Activated CD4-positive, alpha-beta T cell treated with anti-CD3 and anti-CD28 coated beads, Interleukin-2, amount 50 U/mL, for 48 hours (primary cell): ENCODE data around the gene IMPG2.

Source experiments
- DNase-seq, 2 experiments: peaks; one replicate each; pipeline ENCODE4 v3.0.0-alpha.2; 2020

Gene IMPG2

DNA sequence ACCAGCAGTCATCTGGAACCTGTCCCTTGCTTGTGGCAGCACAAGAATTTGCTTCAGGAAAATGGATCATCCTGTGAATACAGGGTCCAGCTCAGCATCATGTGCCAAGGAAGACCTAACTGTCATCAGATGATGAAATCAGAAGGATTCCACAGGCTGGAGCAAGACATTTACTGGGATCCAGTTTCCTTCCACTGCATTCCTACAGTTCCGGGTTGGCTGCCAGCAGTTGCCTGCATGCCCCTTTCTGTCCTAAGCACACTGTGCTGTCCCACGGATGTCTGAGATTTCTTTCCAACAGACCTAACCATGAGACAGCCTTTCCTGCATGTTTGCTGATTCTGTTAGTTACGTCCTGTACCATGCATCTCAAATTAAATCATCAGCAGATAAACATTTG is 140.7 kb downstream of the IMPG2 start:
- DNase-seq, result no peak

- DNase-seq, result no peak
Measured at GRCh38 chr3:101177577-101177976, 142.8 kb downstream of the IMPG2 start.
